K562 (cell line): ENCODE data around the gene S100A3. TPM values are rescaled to one million over a fixed set of nuclear protein-coding genes. Genes with fewer than 3 reads are reported as not detected.

Experiments used
- ATAC-seq: fragments of 200-7000 bp; cut with Tn5 transposase; 3 replicates; pipeline ENCODE4 v1.9.1; 2020; ENCODE audit warnings: moderate library complexity
- BruUV-seq: library from RNA; stranded (reverse); fragments of 400-500 nt; replicated peaks from 2 replicates; lab custom pipeline; 2021; lab: Mats Ljungman, UMichigan
- CTCF ChIA-PET: fragments of 300-600 bp; formaldehyde crosslinking; extraction: SDS; loops from one replicate; lab custom pipeline; 2021; ENCODE audit warnings: low intra/inter-chr PET ratio; lab: Yijun Ruan, JAX
- POLR2A ChIA-PET: fragments of 300-600, 350-650 bp; sonication (Branson Sonifier 250); formaldehyde crosslinking; extraction: SDS; loops from one replicate; lab custom pipeline; 2021; ENCODE audit warnings: antibody characterized with exemption, inconsistent platforms; lab: Yijun Ruan, JAX
- DNase-seq, 4 experiments: peaks; one replicate each; pipeline versions ENCODE4 v3.0.0 to v3.0.0-alpha.2; 2011 to 2018; ENCODE audit warnings: low spot score in 3 of 4, mixed read lengths in 3 of 4; ENCODE audit errors: extremely low read depth in 1 of 4
- FAIRE-seq: peaks from 2 replicates; lab custom pipeline; 2011; peaks lifted over from hg19 to GRCh38; lab: Jason Lieb, UNC
- H2AFZ ChIP-seq: 2 replicates; pipeline ENCODE4 v1.6.0; 2011; ENCODE audit warnings: low read depth, low read length, control low read depth, inconsistent platforms
- H3K27ac ChIP-seq: fragments of 200-600 bp; 3 replicates; pipeline ENCODE4 v1.8.0; 2011; ENCODE audit warnings: low read depth, mild to moderate bottlenecking, control low read depth, inconsistent platforms, low read length, moderate library complexity, mixed read lengths; ENCODE audit errors: extremely low read depth
- H3K27me3 ChIP-seq, 2 experiments: fragments of 300-600 bp in 1 of 2; 2 replicates in 1 of 2; 3 replicates in 1 of 2; pipeline versions ENCODE4 v1.6.0 to v1.8.0; 2011; ENCODE audit warnings: inconsistent platforms in 2 of 2, low read length in 2 of 2, mild to moderate bottlenecking in 1 of 2, mixed read lengths in 1 of 2, moderate library complexity in 1 of 2; ENCODE audit not compliant: control insufficient read depth in 2 of 2, insufficient read depth in 2 of 2
- H3K36me3 ChIP-seq: fragments of 300-600 bp; 3 replicates; pipeline ENCODE4 v1.8.0; 2011; ENCODE audit warnings: mild to moderate bottlenecking, low read length, inconsistent platforms; ENCODE audit not compliant: control insufficient read depth, insufficient read depth
- H3K4me1 ChIP-seq, 2 experiments: fragments of 200-600 bp in 1 of 2; replicated peaks in 1 of 2; 2 replicates in 1 of 2; 3 replicates in 1 of 2; pipeline versions ENCODE4 v1.5.1 to v1.8.0; 2011; ENCODE audit warnings: inconsistent platforms in 2 of 2, low read length in 2 of 2, mild to moderate bottlenecking in 1 of 2, mixed read lengths in 1 of 2, moderate library complexity in 1 of 2; ENCODE audit not compliant: control insufficient read depth in 2 of 2, insufficient read depth in 2 of 2
- H3K4me2 ChIP-seq: 2 replicates; pipeline ENCODE4 v1.6.1; 2011; ENCODE audit warnings: low read length, control low read depth, inconsistent platforms, mixed read lengths; ENCODE audit not compliant: insufficient read depth
- H3K4me3 ChIP-seq: fragments of 200-600 bp; sonication (generic), shearing (Covaris generic); 2 replicates; pipeline ENCODE4 v1.5.1; 2016; ENCODE audit warnings: control low read depth, inconsistent platforms
- H3K79me2 ChIP-seq: fragments of 200-600 bp; 3 replicates; pipeline ENCODE4 v1.8.0; 2011; ENCODE audit warnings: low read length, inconsistent platforms; ENCODE audit not compliant: control insufficient read depth, insufficient read depth
- H3K9ac ChIP-seq, 2 experiments: 2 replicates each; pipeline versions ENCODE4 v1.6.0 to v1.6.1; 2011; ENCODE audit warnings: low read depth in 2 of 2, low read length in 2 of 2, control low read depth in 1 of 2, inconsistent platforms in 1 of 2, mild to moderate bottlenecking in 1 of 2, mixed read lengths in 1 of 2; ENCODE audit not compliant: insufficient read depth in 1 of 2
- H3K9me1 ChIP-seq: one replicate; pipeline ENCODE4 v1.6.0; 2011; ENCODE audit warnings: inconsistent platforms, mild to moderate bottlenecking, low read length, moderate library complexity; ENCODE audit not compliant: control insufficient read depth, insufficient read depth
- H3K9me3 ChIP-seq: replicated peaks from 2 replicates; pipeline ENCODE4 v1.5.1; 2011; ENCODE audit warnings: low read depth, low read length, inconsistent platforms; ENCODE audit not compliant: control insufficient read depth, insufficient read depth
- H4K20me1 ChIP-seq: replicated peaks from 2 replicates; pipeline ENCODE4 v1.6.1; 2011; ENCODE audit warnings: low read length, inconsistent platforms, mixed read lengths; ENCODE audit not compliant: control insufficient read depth, insufficient read depth
- ATF1 ChIP-seq, 2 experiments: fragments of 450-650 bp in 1 of 2; IDR thresholded peaks; 2 replicates each; pipeline ENCODE4 v1.6.1; 2016; ENCODE audit warnings: missing compliant biosample characterization in 1 of 2, missing genetic modification characterization in 1 of 2
- HDAC8 ChIP-seq: fragments of 450-650 bp; IDR thresholded peaks from 2 replicates; pipeline ENCODE4 v1.6.1; 2016; ENCODE audit warnings: mild to moderate bottlenecking, missing genetic modification characterization, moderate library complexity, missing compliant biosample characterization
- LCOR ChIP-seq: sonication (generic); formaldehyde crosslinking; IDR thresholded peaks from 2 replicates; pipeline ENCODE4 v1.8.0; 2022; ENCODE audit warnings: mild to moderate bottlenecking, missing genetic modification reagents
- NFE2 ChIP-seq: IDR thresholded peaks from 2 replicates; pipeline ENCODE4 v1.6.1; 2014; ENCODE audit warnings: antibody characterized with exemption, low read depth
- NFXL1 ChIP-seq: fragments of 450-650 bp; formaldehyde crosslinking; IDR thresholded peaks from 2 replicates; pipeline ENCODE4 v1.4.0; 2021; ENCODE audit warnings: mild to moderate bottlenecking
- PTTG1 ChIP-seq: fragments of 450-650 bp; IDR thresholded peaks from 2 replicates; pipeline ENCODE4 v1.6.1; 2016; ENCODE audit warnings: low read depth, mild to moderate bottlenecking, missing genetic modification characterization, missing compliant biosample characterization
- SMAD3 ChIP-seq: fragments of 450-650 bp; formaldehyde crosslinking; conservative IDR thresholded peaks from 2 replicates; pipeline ENCODE4 v1.4.0; 2020; ENCODE audit warnings: mild to moderate bottlenecking
- ZNF253 ChIP-seq: fragments of 250-450 bp; sonication (Bioruptor Pico); conservative IDR thresholded peaks from 2 replicates; pipeline ENCODE4 v1.6.1; 2021; ENCODE audit warnings: mild to moderate bottlenecking
- ZNF347 ChIP-seq: fragments of 450-650 bp; formaldehyde crosslinking; IDR thresholded peaks from 2 replicates; pipeline ENCODE4 v1.4.0; 2020; ENCODE audit warnings: low read depth, mild to moderate bottlenecking, moderate library complexity
- WGBS: fragments of 100-300 bp; shearing (Covaris generic); methylation state at CpG from one replicate; pipeline ENCODE4 v1.1.6; 2016; ENCODE audit warnings: low coverage, mixed read lengths; ENCODE audit not compliant: insufficient coverage; ENCODE audit errors: missing lambda C conversion rate; 5-methylcytosine and 5-hydroxymethylcytosine counted together
- in situ Hi-C: fragments of 300-500 bp; cut with MboI; formaldehyde crosslinking; loops from 4 replicates; pipeline ENCODE4 v1.15.0; 2018; ENCODE audit warnings: inconsistent platforms, mixed read lengths
- intact Hi-C: fragments of 100-400 bp; cut with micrococcal nuclease; formaldehyde crosslinking; loops from 2 replicates; pipeline ENCODE4 v1.14.2; 2022
- polyA plus RNA-seq, 8 experiments: library from polyadenylated mRNA; depleted of rRNA in 4 of 8; stranded (reverse) in 5 of 8; unstranded in 3 of 8; fragments of >200 nt; fragmentation: Nextera tagmentation in 2 of 8; fragmentation: Illumina TruSeq in 1 of 8; extraction: Ambion mirVana in 2 of 8; extraction: Trizol in 1 of 8; gene quantifications; 2 replicates each; pipeline versions ENCODE4 v1.2.1 to v1.2.3, GENCODE V29; 2011 to 2014; ENCODE audit warnings: inconsistent platforms in 1 of 8, missing spikeins in 1 of 8
- total RNA-seq, 7 experiments: library from RNA; depleted of rRNA in 6 of 7; stranded (reverse); fragments of >200 nt in 6 of 7; fragmentation: Illumina TruSeq in 2 of 7; extraction: Trizol in 2 of 7; gene quantifications; 2 replicates each; pipeline versions ENCODE4 v1.2.1 to v1.2.3, GENCODE V29; 2011 to 2021; ENCODE audit warnings: low replicate concordance in 1 of 7
- TF ChIP-seq, protein P1 (sequence below): sonication (generic); formaldehyde crosslinking; IDR thresholded peaks from 2 replicates; pipeline ENCODE4 v1.8.1; 2023; ENCODE audit warnings: mild to moderate bottlenecking, missing genetic modification reagents
- TF ChIP-seq, protein P2 (sequence below): sonication (generic); formaldehyde crosslinking; IDR thresholded peaks from 2 replicates; pipeline ENCODE4 v1.8.0; 2023; ENCODE audit warnings: mild to moderate bottlenecking, missing genetic modification reagents
- TF ChIP-seq, protein P3 (sequence below): fragments of 450-650 bp; formaldehyde crosslinking; IDR thresholded peaks from 2 replicates; pipeline ENCODE4 v1.4.0; 2020; ENCODE audit warnings: mild to moderate bottlenecking, moderate library complexity

Gene S100A3
- total and polyA plus RNA-seq, 9 of the 15 experiments (the other 6 are each of a cell fraction or from before 2014, with no cell fraction given): 0.08 to 1.7 (median 0.18) TPM; not detected in 4

DNA sequence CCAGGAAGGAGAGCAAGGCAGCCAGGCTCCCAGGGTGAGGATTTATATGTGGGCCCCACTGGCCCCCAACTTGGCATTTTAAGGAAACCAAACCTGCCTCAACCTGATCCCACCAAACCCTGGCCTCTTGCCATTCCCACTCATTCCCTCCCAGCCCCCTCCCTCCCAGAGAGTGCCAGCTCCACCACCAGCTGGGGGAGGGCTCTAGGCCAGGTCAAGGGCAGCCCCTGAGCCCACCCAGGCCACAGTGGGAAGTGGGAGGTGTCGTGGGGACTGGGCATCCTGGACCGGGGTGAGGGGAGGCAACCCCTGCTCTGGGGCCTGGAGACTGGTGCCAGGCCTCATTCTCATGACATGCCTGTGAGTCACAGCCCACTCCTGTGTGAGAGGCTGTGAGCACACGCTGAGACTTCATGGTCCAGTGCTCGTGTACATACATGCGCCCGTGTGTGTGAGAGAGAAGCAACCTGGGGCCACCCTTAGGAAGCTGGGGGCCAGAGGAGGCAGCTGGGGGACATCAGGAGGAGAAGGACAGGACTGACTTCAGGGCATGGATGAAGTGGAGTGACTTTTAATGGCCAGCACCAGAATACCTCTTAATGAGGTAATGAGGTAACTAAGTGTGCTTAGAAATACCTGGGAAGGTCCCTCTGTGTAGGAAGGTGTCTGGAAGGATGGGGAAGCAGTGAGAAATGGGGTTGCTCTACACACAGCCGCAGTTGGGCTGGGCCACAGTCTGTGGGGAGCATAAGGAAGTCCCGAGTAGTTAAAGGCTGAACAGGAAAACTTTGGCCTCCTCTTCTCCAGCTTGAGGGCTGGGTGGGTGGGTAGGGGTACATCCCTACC, 16.7 kb upstream of the S100A3 start, which contains the start of gene S100A2:
Gene S100A2, minus strand, starts transcription at position 316 of the 846 bp plus-strand sequence. CDS start 1,967 bp downstream, outside the sequence.
- Histone ChIP-seq H3K79me2 (no peaks in the 10 kb centered on the region), H3K4me2 (peak within 1 kb of the TSS; percentile 62), H3K27ac (peak within 1 kb of the TSS; percentile 95), H3K4me1 (peaks cover 35 to 38% of the 10 kb centered on the region in 2 experiments), H3K4me3 (no peak within 1 kb of the TSS), H3K9me1 (peaks cover 9% of the 10 kb centered on the region), H3K9me3 (no peaks in the 10 kb centered on the region), H3K27me3 (no peaks in the 10 kb centered on the region), H4K20me1 (no peaks in the 10 kb centered on the region), H3K9ac (peak within 1 kb of the TSS; percentile 60 to 89; a peak in 3 of 4 replicates), H3K36me3 (no peaks in the 10 kb centered on the region), H2AFZ (peak within 1 kb of the TSS; percentile 91)
- in situ Hi-C loops: loop anchor here (5.0 to 10.0 kb wide), 2 partner anchors 33 to 51 kb away; no protein-coding TSS in a partner anchor
- intact Hi-C loops: loop anchor here (5.0 kb wide), 1 partner anchor 182 kb away; no protein-coding TSS in a partner anchor
- POLR2A ChIA-PET: interaction anchor here (1.0 to 1.2 kb wide), 3 partner anchors 37 to 63 kb away, joined by 3 to 4 read pairs (median 3); partner anchors contain the start of gene S100A1
- FAIRE-seq (peak; percentile 42), ATAC-seq (peak; percentile 31), DNase-seq (peak in 1 of 4 experiments; percentile 35)
- CTCF ChIA-PET: interaction anchor here (5.0 kb wide), 1 partner anchor 55 kb away, joined by 58 read pairs; no protein-coding TSS in a partner anchor
- BruUV-seq: no TSS peak
- 57% methylated on average over 8 of the region's 8 CpGs for WGBS
- 0 out of 2 replicates have a peak, but pooled peaks have one; percentile 5 for TF ChIP-seq LCOR (CRISPR knock-in tag)
- TF ChIP-seq SMAD3 (CRISPR knock-in tag): 0 out of 2 replicates have a peak, but pooled peaks have one; percentile 44
- TF ChIP-seq, protein P1, sequence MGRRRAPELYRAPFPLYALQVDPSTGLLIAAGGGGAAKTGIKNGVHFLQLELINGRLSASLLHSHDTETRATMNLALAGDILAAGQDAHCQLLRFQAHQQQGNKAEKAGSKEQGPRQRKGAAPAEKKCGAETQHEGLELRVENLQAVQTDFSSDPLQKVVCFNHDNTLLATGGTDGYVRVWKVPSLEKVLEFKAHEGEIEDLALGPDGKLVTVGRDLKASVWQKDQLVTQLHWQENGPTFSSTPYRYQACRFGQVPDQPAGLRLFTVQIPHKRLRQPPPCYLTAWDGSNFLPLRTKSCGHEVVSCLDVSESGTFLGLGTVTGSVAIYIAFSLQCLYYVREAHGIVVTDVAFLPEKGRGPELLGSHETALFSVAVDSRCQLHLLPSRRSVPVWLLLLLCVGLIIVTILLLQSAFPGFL: no peak
- TF ChIP-seq, protein P2, sequence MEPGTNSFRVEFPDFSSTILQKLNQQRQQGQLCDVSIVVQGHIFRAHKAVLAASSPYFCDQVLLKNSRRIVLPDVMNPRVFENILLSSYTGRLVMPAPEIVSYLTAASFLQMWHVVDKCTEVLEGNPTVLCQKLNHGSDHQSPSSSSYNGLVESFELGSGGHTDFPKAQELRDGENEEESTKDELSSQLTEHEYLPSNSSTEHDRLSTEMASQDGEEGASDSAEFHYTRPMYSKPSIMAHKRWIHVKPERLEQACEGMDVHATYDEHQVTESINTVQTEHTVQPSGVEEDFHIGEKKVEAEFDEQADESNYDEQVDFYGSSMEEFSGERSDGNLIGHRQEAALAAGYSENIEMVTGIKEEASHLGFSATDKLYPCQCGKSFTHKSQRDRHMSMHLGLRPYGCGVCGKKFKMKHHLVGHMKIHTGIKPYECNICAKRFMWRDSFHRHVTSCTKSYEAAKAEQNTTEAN: no peak
- no peak for TF ChIP-seq ATF1 (CRISPR knock-in tag; IDR thresholded peaks at IDR 0.05)
- no peak for TF ChIP-seq ATF1 (tag; IDR thresholded peaks at IDR 0.05)
- TF ChIP-seq, protein P3, sequence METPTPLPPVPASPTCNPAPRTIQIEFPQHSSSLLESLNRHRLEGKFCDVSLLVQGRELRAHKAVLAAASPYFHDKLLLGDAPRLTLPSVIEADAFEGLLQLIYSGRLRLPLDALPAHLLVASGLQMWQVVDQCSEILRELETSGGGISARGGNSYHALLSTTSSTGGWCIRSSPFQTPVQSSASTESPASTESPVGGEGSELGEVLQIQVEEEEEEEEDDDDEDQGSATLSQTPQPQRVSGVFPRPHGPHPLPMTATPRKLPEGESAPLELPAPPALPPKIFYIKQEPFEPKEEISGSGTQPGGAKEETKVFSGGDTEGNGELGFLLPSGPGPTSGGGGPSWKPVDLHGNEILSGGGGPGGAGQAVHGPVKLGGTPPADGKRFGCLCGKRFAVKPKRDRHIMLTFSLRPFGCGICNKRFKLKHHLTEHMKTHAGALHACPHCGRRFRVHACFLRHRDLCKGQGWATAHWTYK (CRISPR knock-in tag): peak; percentile 47; the same call in 1 of the 2 replicates
- 0 out of 2 replicates have a peak, but pooled peaks have one; percentile 25 for TF ChIP-seq PTTG1 (tag)
- no peak for TF ChIP-seq NFE2
- TF ChIP-seq ZNF347: no peak
- no peak for TF ChIP-seq HDAC8 (tag)
- TF ChIP-seq ZNF253: no peak
- TF ChIP-seq NFXL1 (CRISPR knock-in tag): 0 out of 2 replicates have a peak, but pooled peaks have one; percentile 51
